Stimulated activated CD4-positive, alpha-beta T cell treated with anti-CD3 and anti-CD28 coated beads, Interleukin-4, amount 100 ng/mL, for 24 hours (primary cell): ENCODE results near the gene DIP2C.
"Not testable (repeated sequence)": the region's sequence is repeated elsewhere in the genome, so short reads cannot be mapped to it uniquely, and the experiment has no call there.

ENCODE experiments used
- DNase-seq: peaks from one replicate; pipeline ENCODE4 v3.0.0-alpha.2; 2020

DIP2C gene

DNA sequence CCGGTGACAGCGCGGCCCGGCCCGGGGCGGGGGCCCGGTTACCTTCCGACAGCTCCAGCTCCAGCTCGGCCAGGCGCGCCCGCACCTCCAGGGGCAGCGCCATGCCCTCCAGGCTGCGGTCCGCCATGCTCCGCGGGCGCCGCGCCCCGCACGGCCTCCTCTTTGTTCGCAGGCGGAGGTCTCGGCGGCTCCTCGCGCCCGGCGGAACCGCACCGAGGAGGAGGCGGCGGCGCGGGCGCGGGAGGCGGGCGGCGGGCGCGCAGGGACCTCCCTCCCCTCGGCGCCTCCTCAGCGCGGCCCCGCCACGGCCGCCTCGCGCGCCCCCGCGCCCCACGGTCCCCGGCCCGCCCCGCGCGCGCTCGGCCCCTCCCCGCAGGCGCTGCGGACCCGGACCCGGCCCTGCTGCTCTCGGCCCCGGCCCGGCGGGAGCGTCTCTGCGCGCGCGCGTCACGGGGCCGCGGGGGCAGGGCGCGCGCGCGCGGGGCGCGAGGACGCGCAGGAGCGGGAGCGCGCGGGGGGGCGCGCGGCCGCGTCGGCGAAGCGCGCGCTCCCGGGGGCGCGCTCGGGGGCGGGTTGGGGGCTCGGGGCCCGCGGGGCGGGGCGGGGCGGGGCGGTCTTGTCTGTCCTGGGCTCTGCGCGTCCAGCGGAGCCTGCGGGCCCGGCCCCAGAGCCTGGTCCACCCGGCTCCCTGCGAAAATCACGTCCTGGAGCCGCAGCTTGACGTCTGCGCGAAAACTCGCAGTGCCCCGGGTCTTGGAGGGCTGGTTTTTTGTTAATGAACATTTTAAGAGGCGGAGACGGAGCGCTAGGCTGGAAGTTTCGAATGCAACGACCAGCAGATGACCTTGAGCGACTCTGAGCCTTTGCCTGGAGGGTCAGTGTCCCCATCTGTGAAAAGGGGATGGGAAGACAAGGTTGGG, at the start of gene DIP2C:
TSS of gene DIP2C (minus strand) at position 217 of the 920 bp plus-strand sequence. CDS start at position 127, 90 bp downstream.
- no peak for DNase-seq

DNA sequence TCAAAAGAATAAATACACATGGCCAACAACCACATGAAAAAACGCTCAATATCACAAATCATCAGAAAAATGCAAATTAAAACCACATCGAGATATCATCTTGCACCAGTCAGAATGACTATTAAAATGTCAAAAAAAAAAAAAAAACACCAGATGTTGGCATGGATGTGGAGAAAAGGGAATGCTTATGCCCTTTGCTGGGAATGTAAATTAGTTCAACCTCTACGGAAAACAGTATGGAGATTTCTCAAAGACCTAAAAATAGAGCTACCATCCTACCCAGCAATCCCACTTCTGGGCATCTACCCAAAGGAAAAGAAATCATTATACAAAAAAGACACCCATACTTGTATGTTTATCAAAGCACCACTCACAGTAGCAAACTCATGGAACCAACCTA, 45.0 kb upstream of the DIP2C start:
- no peak for DNase-seq

DNA sequence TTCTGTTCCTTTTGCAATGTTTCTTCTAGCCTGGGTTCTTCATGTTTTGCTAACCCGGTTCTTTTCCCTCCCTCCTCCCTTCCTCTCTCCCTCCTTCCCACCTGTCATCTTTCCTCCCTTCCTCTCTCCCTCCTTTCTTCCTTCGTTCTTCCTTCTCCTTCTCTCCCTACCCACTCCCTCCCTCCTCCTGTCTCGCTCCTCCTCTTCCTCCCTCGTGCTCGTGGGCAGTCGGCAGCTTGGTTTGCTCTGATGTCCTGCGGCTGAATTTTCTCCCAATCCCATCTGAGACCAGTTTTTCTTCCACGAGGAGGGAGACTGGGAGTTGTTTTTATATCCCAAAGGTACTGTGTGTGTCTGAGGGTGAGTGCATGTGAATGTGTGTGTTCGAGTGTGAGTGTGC, 43.6 kb upstream of the DIP2C start:
- no peak for DNase-seq

GRCh38 chr10:729213-729612, 39.7 kb upstream of the DIP2C start:
- DNase-seq, result no peak

- no peak for DNase-seq
These were observed 39.1 kb upstream of the DIP2C start for GRCh38 chr10:728603-729002.

- no peak for DNase-seq
These were observed 37.8 kb upstream of the DIP2C start for GRCh38 chr10:727162-727790.

DNA sequence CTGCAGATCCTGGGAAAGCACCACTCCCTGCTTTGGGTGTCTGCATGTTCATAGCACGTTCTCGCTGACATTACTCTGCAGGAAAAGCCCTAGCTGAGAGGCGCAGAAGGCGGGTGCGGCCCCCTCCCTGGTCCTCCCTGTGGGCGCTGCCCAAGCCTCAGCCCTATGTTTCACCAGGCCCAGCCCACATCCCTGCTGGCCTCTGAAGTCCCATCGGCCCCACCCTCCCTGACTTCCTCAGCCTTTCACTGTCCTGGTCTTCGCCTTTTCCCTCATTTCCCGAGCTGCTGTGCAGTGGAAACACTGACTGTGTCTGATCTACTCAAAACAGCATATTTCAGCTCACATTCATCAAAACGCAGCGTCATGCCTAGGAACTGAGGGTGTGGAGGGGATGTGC, 36.3 kb upstream of the DIP2C start:
- DNase-seq, result no peak

GRCh38 chr10:725302-725701, 35.8 kb upstream of the DIP2C start:
- DNase-seq, result no peak

DNA sequence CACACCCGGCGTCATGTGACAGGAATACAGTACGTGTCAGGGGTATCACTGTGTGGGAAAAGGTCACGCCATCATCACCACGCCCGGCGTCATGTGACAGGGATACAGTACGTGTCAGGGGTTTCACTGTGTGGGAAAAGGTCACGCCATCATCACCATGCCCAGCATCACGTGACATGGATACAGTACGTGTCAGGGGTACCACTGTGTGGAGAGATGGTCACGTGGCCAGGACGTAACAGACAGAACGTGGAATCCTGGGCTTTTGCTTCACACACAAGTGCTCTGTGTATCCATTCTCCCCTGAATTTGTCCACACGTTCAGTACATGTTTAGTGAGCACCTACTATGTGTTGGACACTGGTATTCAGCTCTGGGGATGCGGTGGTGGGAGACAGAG, 34.5 kb upstream of the DIP2C start:
- no peak for DNase-seq

DNA sequence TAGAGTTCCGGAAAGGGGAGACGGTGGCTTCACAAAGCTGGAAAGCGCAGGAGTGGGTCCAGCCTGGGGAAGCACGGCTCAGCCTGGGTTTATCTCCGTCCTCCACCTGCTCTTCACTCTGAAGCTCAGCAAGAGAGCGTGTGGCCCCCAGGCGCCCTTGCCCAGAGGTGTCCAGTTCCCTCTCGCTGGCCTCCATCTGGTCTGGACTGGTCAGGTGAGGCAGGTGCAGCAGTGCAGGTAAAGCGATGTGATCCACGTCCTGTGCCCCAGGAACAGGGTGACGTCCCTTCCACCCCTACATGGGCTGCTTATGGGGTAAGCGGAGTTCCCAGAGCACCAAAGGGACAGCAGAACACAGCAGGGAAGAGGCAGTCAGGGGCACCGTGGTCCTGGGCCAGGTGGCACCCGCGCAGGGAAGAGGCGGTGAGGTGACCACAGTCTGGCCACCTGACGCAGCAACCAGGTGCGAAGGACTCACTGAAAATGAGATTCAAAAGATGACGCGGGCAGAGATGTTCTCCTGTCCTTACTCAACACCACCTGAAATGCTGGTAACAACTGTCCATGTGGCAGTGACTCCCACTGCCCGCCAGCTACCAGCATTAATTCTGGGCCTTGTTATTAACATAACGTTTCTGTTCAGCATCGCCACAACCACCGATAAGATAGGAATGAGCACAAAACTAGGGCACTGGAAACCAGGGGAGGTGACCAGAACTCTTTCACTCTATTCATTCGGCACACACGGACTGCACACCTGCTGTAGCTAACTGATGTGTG, 33.0 kb upstream of the DIP2C start:
- DNase-seq, result no peak

GRCh38 chr10:718143-718700, 28.8 kb upstream of the DIP2C start:
- DNase-seq, result no peak

DNA sequence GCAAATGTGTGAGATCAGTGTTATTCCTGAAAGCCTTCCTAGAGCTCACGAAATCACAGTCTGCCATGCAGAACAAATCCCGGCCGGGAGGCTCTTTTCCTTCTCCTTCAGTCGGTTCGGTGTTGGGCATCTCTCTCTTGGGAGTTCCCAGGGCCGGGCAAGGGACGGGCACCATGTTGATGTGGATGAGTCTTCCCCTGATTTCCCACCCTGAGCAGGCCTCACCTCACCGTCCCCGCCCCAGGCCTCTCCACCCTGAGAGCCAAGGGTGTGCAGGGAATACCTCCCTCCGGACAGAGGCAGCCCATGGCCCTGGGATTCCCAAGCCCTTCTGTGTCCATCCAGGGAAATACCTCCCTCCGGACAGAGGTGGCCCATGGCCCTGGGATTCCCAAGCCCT, 28.0 kb upstream of the DIP2C start:
- no peak for DNase-seq

DNA sequence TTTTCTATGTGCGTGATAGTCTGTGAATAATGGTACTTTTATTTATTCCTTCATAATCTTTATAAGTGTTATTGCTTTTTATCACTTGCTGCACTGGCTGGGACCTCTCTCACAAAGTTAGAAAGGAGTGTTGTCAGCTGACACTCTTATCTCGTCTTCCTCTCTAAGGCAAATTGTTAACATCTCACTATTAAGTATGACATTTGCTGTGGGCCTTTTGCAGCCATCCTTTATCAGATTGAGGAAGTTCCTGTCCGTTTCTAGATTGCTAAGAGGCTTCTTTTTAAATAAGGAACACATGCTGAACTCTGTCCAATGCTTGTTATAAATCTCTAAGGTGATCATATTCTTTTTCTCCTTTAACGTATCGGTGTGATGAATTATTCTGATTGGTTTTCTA, 27.4 kb upstream of the DIP2C start:
- no peak for DNase-seq

DNA sequence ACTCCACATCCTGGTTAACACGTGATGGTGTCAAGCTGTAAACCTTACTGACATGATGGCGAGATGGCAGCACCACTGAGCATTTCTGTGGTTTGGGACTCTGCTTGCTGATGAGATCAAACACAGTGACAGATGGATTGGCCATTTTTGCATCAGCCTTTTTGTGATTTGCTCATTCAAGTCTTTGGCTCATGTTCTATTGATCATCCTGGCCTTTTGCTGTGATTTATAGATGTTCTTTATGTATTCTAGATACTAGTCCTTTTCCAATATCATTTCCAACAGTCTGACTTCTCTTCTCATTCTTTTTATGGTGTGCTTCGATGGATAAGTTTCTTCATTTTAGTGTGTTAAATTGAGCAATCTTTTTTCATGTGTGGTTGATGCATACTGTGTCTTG, 24.7 kb upstream of the DIP2C start:
- DNase-seq, result no peak

GRCh38 chr10:712575-712974, 23.1 kb upstream of the DIP2C start:
- no peak for DNase-seq

DNA sequence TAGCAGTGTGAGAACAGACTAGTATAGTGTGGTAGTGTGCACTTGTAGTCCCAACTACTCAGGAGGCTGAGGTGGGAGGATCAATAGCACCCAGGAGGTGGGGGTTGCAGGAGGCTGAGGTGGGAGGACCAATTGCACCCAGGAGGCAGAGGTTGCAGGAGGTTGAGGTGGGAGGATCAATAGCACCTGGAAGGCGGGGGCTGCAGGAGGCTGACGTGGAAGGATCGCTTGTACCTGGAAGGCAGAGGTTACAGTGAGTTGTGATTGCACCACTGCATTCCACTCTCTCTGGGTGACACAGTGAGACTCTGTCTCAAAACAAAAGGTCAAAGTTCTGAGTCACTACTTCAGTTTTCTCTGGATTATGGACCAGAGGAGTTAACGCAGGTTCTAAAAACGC, 22.6 kb upstream of the DIP2C start:
- DNase-seq, result no peak

DNA sequence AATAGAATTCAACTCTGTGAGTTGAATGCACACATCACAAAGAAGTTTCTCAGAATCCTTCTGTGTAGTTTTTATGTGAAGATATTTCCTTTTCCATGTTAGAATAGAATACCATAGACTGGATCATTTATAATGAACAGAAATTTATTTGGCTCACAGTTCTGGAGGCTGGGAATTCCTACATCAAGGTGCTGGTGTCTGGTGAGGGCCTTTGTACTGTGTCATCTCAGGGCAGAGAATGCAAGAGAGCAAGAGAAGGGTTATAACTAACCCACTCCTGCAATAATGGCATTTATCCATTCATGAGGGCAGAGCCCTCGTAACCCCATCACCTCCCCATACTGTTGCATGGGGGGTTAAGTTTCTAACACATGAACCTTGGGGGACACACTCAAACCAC, 18.4 kb upstream of the DIP2C start:
- no peak for DNase-seq

DNA sequence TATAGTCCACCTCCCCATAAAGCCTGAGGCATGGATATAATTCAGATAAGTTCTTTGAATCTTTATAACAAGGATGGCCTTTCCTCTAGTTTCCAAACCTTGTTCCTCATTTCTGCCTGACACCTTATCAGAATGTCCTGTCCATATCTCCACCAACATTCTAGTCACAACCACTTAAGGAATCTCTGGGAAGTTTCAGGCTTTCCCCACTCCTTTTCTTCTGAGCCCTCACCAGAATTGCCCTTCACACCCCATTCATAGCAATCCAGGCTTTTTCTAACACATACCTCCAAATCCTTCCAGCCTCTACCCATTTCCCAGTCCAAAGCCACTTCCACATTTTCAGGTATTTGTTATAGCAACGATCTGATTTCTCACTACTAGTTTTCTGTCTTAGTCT, 18.0 kb upstream of the DIP2C start:
- no peak for DNase-seq

GRCh38 chr10:703118-703517, 13.7 kb upstream of the DIP2C start:
- no peak for DNase-seq

DNA sequence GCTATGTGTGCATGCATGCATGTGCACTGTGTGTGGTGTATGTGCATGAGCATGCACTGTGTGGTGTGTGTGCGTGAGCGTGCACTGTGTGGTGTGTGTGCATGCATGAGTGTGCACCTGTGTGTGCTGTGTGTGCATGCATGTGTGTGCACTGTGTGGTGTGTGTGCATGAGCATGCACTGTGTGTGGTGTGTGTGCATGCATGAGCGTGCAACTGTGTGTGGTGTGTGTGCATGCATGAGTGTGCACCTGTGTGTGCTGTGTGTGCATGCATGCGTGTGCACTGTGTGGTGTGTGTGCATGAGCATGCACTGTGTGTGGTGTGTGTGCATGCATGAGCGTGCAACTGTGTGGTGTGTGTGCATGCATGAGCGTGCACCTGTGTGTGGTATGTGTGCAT, 10.7 kb upstream of the DIP2C start:
- not testable (repeated sequence) for DNase-seq

GRCh38 chr10:697097-697875, 7.8 kb upstream of the DIP2C start:
- DNase-seq, result no peak

- no peak for DNase-seq
These were observed 5.9 kb upstream of the DIP2C start for GRCh38 chr10:695396-695795.

DNA sequence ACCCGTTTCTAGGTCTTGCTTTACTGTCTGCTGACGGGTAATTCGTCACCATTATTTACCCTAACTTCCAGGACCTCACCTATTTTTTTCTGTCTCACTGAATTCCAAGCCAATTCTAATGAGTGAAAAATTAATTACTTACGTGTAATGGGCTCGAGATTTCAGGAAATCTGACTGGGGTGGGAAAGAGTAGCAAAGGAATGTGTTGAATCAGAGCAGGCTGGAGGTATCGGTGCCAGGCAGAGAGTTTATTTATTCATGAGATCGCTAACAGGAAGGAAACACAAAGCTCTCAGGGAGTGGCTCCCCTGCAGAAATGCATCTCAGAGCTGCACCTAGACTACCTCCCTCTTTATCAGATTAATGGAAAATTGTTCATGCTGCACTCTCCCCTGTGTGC, 4.0 kb upstream of the DIP2C start:
- DNase-seq, result no peak
